Neural progenitor cell (in vitro differentiated cells): ENCODE data around the gene PPM1E.

Source experiments
- CTCF ChIP-seq: fragments of 200-600 bp; sonication (generic); IDR thresholded peaks from 2 replicates; pipeline ENCODE4 v1.5.1; 2017; ENCODE audit warnings: antibody characterized with exemption, mild to moderate bottlenecking
- EZH2 ChIP-seq: fragments of 200-600 bp; sonication (generic); IDR thresholded peaks from 2 replicates; pipeline ENCODE4 v1.6.1; 2017; ENCODE audit warnings: antibody characterized with exemption, mild to moderate bottlenecking, moderate library complexity

GRCh38 chr17:58779446-58779845, 23.8 kb downstream of the PPM1E start:
- TF ChIP-seq CTCF (no peak), EZH2 (no peak)
